Neural cell (in vitro differentiated cells): ENCODE measurements around the gene SLC16A8. TPM values are rescaled to one million over a fixed set of nuclear protein-coding genes. Genes with fewer than 3 reads are reported as not detected.

ENCODE experiments used
- H2AFZ ChIP-seq: fragments of 200-600, 300-800 bp; sonication (generic), shearing (Covaris generic); 2 replicates; pipeline ENCODE4 v1.6.0; 2014; ENCODE audit warnings: low read depth, mild to moderate bottlenecking, antibody characterized with exemption, low read length, moderate library complexity
- H3F3A ChIP-seq: fragments of 200-600 bp; shearing (Covaris generic); 2 replicates; pipeline ENCODE4 v1.6.1; 2016; ENCODE audit warnings: mild to moderate bottlenecking, moderate library complexity, mixed read lengths, antibody characterized with exemption, low read length; ENCODE audit not compliant: insufficient read depth, poor library complexity, severe bottlenecking
- H3K27ac ChIP-seq: fragments of 200-600, 300-800 bp; sonication (generic), shearing (Covaris generic); 2 replicates; pipeline ENCODE4 v1.5.1; 2014; ENCODE audit warnings: mild to moderate bottlenecking, low read length, moderate library complexity
- H3K27me3 ChIP-seq: fragments of 300-800, 200-600 bp; sonication (generic), shearing (Covaris generic); 2 replicates; pipeline ENCODE4 v1.6.0; 2014; ENCODE audit warnings: mild to moderate bottlenecking, low read depth, low read length, moderate library complexity; ENCODE audit not compliant: insufficient read depth
- H3K36me3 ChIP-seq: fragments of 300-800, 200-600 bp; sonication (generic), shearing (Covaris generic); 2 replicates; pipeline ENCODE4 v1.5.1; 2014; ENCODE audit warnings: mild to moderate bottlenecking, antibody characterized with exemption, low read length, moderate library complexity; ENCODE audit not compliant: insufficient read depth
- H3K4me2 ChIP-seq: fragments of 300-800, 200-600 bp; sonication (generic), shearing (Covaris generic); 2 replicates; pipeline ENCODE4 v1.6.0; 2014; ENCODE audit warnings: mild to moderate bottlenecking, low read length
- H3K4me3 ChIP-seq: fragments of 300-800, 200-600 bp; sonication (generic), shearing (Covaris generic); 2 replicates; pipeline ENCODE4 v1.5.1; 2014; ENCODE audit warnings: mild to moderate bottlenecking, low read length, moderate library complexity
- H3K79me2 ChIP-seq: fragments of 200-600 bp; shearing (Covaris generic); replicated peaks from 2 replicates; pipeline ENCODE4 v1.6.0; 2014; ENCODE audit warnings: mild to moderate bottlenecking, low read length, moderate library complexity; ENCODE audit not compliant: insufficient read depth
- H3K9ac ChIP-seq: fragments of 300-800, 200-600 bp; sonication (generic), shearing (Covaris generic); 2 replicates; pipeline ENCODE4 v1.6.1; 2016; ENCODE audit warnings: mild to moderate bottlenecking, low read length, mixed read lengths
- H3K9me2 ChIP-seq: fragments of 200-600 bp; shearing (Covaris generic); 2 replicates; pipeline ENCODE4 v1.6.1; 2016; ENCODE audit warnings: mild to moderate bottlenecking, low read length, mixed read lengths; ENCODE audit not compliant: insufficient read depth
- H3K9me3 ChIP-seq: fragments of 200-600, 300-800 bp; sonication (generic), shearing (Covaris generic); 2 replicates; pipeline ENCODE4 v1.6.1; 2016; ENCODE audit warnings: mild to moderate bottlenecking, mixed run types, low read length, moderate library complexity, mixed read lengths
- H4K20me1 ChIP-seq: fragments of 200-600 bp; shearing (Covaris generic); 2 replicates; pipeline ENCODE4 v1.6.1; 2016; ENCODE audit warnings: mild to moderate bottlenecking, mixed run types; ENCODE audit not compliant: insufficient read depth
- CTCF ChIP-seq: fragments of 450-650 bp; IDR thresholded peaks from 2 replicates; pipeline ENCODE4 v1.5.1; 2014; ENCODE audit warnings: antibody characterized with exemption, mild to moderate bottlenecking, moderate library complexity; ENCODE audit not compliant: poor library complexity, severe bottlenecking
- EP300 ChIP-seq: fragments of 450-650 bp; conservative IDR thresholded peaks from 2 replicates; pipeline ENCODE4 v1.6.1; 2014; ENCODE audit warnings: antibody characterized with exemption, mild to moderate bottlenecking, moderate library complexity; ENCODE audit not compliant: poor library complexity, severe bottlenecking
- EZH2 ChIP-seq: fragments of 200-600, 300-800 bp; shearing (Covaris generic), sonication (generic); IDR thresholded peaks from 2 replicates; pipeline ENCODE4 v1.6.1; 2014; ENCODE audit warnings: antibody characterized with exemption, low read length, borderline replicate concordance, mild to moderate bottlenecking; ENCODE audit not compliant: insufficient read depth, poor library complexity, severe bottlenecking
- MXI1 ChIP-seq: fragments of 450-650 bp; conservative IDR thresholded peaks from 2 replicates; pipeline ENCODE4 v1.6.1; 2014; ENCODE audit warnings: antibody characterized with exemption, mild to moderate bottlenecking; ENCODE audit not compliant: poor library complexity, severe bottlenecking
- POLR2AphosphoS5 ChIP-seq: IDR thresholded peaks from 2 replicates; pipeline ENCODE4 v1.6.1; 2012
- RAD21 ChIP-seq: fragments of 450-650 bp; conservative IDR thresholded peaks from 2 replicates; pipeline ENCODE4 v1.6.1; 2014; ENCODE audit warnings: antibody characterized with exemption, mild to moderate bottlenecking, moderate library complexity
- SMC3 ChIP-seq: fragments of 450-650 bp; conservative IDR thresholded peaks from 2 replicates; pipeline ENCODE4 v1.6.1; 2014; ENCODE audit warnings: antibody characterized with exemption, mild to moderate bottlenecking, moderate library complexity; ENCODE audit not compliant: poor library complexity
- TAF1 ChIP-seq: IDR thresholded peaks from 2 replicates; pipeline ENCODE4 v1.6.1; 2012; ENCODE audit warnings: low read depth
- polyA plus RNA-seq: library from polyadenylated mRNA; depleted of rRNA; stranded (reverse); fragments of >200 nt; gene quantifications from 2 replicates; pipeline ENCODE4 v1.2.3, GENCODE V29; 2014
- TF ChIP-seq, protein P1 (sequence below): IDR thresholded peaks from 2 replicates; pipeline ENCODE4 v1.6.1; 2012; ENCODE audit warnings: borderline replicate concordance

SLC16A8 gene
- polyA plus RNA-seq, 1 donor from 2014 or later: not detected

GRCh38 chr22:38107692-38108515 lies 23.9 kb upstream of the SLC16A8 start:
- Histone ChIP-seq H3K79me2 (no peaks in the 10 kb centered on the region), H3F3A (no peaks in the 10 kb centered on the region), H3K36me3 (no peaks in the 10 kb centered on the region), H3K9me2 (no peaks in the 10 kb centered on the region), H4K20me1 (no peaks in the 10 kb centered on the region), H3K27me3 (no peaks in the 10 kb centered on the region), H3K4me2 (no peak overlapping the region), H3K27ac (no peak overlapping the region), H3K9ac (no peak overlapping the region), H2AFZ (no peak overlapping the region), H3K4me3 (no peak overlapping the region), H3K9me3 (no peaks in the 10 kb centered on the region)
- no peak for TF ChIP-seq POLR2AphosphoS5
- TF ChIP-seq, protein P1, sequence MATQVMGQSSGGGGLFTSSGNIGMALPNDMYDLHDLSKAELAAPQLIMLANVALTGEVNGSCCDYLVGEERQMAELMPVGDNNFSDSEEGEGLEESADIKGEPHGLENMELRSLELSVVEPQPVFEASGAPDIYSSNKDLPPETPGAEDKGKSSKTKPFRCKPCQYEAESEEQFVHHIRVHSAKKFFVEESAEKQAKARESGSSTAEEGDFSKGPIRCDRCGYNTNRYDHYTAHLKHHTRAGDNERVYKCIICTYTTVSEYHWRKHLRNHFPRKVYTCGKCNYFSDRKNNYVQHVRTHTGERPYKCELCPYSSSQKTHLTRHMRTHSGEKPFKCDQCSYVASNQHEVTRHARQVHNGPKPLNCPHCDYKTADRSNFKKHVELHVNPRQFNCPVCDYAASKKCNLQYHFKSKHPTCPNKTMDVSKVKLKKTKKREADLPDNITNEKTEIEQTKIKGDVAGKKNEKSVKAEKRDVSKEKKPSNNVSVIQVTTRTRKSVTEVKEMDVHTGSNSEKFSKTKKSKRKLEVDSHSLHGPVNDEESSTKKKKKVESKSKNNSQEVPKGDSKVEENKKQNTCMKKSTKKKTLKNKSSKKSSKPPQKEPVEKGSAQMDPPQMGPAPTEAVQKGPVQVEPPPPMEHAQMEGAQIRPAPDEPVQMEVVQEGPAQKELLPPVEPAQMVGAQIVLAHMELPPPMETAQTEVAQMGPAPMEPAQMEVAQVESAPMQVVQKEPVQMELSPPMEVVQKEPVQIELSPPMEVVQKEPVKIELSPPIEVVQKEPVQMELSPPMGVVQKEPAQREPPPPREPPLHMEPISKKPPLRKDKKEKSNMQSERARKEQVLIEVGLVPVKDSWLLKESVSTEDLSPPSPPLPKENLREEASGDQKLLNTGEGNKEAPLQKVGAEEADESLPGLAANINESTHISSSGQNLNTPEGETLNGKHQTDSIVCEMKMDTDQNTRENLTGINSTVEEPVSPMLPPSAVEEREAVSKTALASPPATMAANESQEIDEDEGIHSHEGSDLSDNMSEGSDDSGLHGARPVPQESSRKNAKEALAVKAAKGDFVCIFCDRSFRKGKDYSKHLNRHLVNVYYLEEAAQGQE: no peak
- no peak for TF ChIP-seq RAD21
- no peak for TF ChIP-seq TAF1
- TF ChIP-seq SMC3: no peak
- TF ChIP-seq MXI1: no peak
- no peak for TF ChIP-seq CTCF
- TF ChIP-seq EZH2: no peak

- H3K9ac ChIP-seq: no peak overlapping the region
- no peaks in the 10 kb centered on the region for H3K9me2 ChIP-seq
- H3K4me2 ChIP-seq: no peak overlapping the region
- H2AFZ ChIP-seq: no peak overlapping the region
- H3K79me2 ChIP-seq: no peaks in the 10 kb centered on the region
- H4K20me1 ChIP-seq: no peaks in the 10 kb centered on the region
- H3F3A ChIP-seq: no peaks in the 10 kb centered on the region
- H3K9me3 ChIP-seq: no peaks in the 10 kb centered on the region
- no peak overlapping the region for H3K4me3 ChIP-seq
- H3K36me3 ChIP-seq: no peaks in the 10 kb centered on the region
- no peak overlapping the region for H3K27ac ChIP-seq
- no peaks in the 10 kb centered on the region for H3K27me3 ChIP-seq
- no peak for TF ChIP-seq TAF1
- TF ChIP-seq RAD21: no peak
- TF ChIP-seq EP300: no peak
- no peak for TF ChIP-seq CTCF
- TF ChIP-seq, protein P1: no peak
- no peak for TF ChIP-seq EZH2
- TF ChIP-seq SMC3: no peak
- no peak for TF ChIP-seq MXI1
Observed at GRCh38 chr22:38106814-38107578, 23.0 kb upstream of the SLC16A8 start.
